ENCODE data around the gene SCGB3A1.

Gene SCGB3A1

DNA sequence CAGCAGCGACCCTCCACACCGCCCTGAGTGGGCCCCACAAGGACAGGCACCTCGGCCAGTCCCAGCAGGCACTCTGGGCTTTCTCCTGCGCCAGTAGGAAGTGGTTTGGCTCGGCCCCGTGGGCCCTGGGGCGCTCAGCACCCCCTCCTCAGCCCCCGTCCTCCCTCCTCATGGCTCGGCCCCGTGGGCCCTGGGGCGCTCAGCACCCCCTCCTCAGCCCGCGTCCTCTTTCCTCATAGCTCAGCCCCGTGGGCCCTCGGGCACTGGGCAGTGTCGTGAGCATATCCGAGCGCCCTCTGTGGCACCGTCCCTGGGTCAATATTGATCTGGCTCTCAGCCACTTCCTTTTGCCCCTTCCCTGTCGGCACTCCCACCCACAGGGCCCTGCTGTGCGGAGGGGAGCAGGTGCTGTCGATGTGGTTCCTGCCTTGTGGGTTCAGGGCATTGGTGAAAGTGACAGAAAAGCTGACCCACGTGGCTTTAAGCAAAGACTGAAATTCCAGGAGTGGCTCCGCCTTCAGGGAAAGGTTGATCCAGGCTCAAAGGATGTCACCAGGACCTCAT is 5.5 kb upstream of the SCGB3A1 start:
- no peaks in the 10 kb centered on the region for H3K79me2 ChIP-seq (ENCODE audit: control insufficient read depth, insufficient read depth, low read length)
- no peaks in the 10 kb centered on the region for H3K4me1 ChIP-seq (ENCODE audit: control insufficient read depth, low read depth, low read length)
- no peaks in the 10 kb centered on the region for H3K79me1 ChIP-seq (ENCODE audit: low read length)
- H3K4ac ChIP-seq (ENCODE audit: low read depth, low read length), result no peak overlapping the region
- no peak overlapping the region for H3K27ac ChIP-seq (ENCODE audit: low read depth, low read length)
- no peak overlapping the region for H4K5ac ChIP-seq (ENCODE audit: low read length)
- DNase-seq, result no peak
- H4K8ac ChIP-seq (ENCODE audit: low read depth, low read length), result no peak overlapping the region
- H3K4me3 ChIP-seq (ENCODE audit: low read length), result no peak overlapping the region
- no peak overlapping the region for H2BK5ac ChIP-seq (ENCODE audit: low read length)
- H3K18ac ChIP-seq (ENCODE audit: low read length), result no peak overlapping the region
- H3K4me2 ChIP-seq (ENCODE audit: low read length), result no peak overlapping the region
- WGBS (ENCODE audit: extremely low coverage, insufficient coverage, low lambda C conversion rate), result no CpG with 5 or more reads among the region's 24 CpGs
- H2BK15ac ChIP-seq (replicated peaks; ENCODE audit: low read depth), result no peak overlapping the region
- no peak overlapping the region for H3K56ac ChIP-seq (ENCODE audit: low read length)
- no peak overlapping the region for H2BK120ac ChIP-seq (ENCODE audit: low read depth, low read length)
- no peak overlapping the region for H3K23ac ChIP-seq (ENCODE audit: low read length)
- H2AK5ac ChIP-seq (ENCODE audit: low read length), result no peak overlapping the region
- no peaks in the 10 kb centered on the region for H3K27me3 ChIP-seq (ENCODE audit: insufficient read depth, low read length, poor library complexity)
- no peak overlapping the region for H3K9ac ChIP-seq (ENCODE audit: low read length)
- H3K36me3 ChIP-seq (ENCODE audit: control insufficient read depth, insufficient read depth, low read length), result no peaks in the 10 kb centered on the region

- Histone ChIP-seq H4K8ac (ENCODE audit: low read depth, low read length) (no peak overlapping the region), H3K79me1 (ENCODE audit: low read length) (no peaks in the 10 kb centered on the region), H3K9ac (ENCODE audit: low read length) (no peak overlapping the region), H3K79me2 (ENCODE audit: control insufficient read depth, insufficient read depth, low read length) (no peaks in the 10 kb centered on the region), H3K4ac (ENCODE audit: low read depth, low read length) (no peak overlapping the region), H4K5ac (ENCODE audit: low read length) (no peak overlapping the region), H3K4me2 (ENCODE audit: low read length) (no peak overlapping the region), H3K27me3 (ENCODE audit: insufficient read depth, low read length, poor library complexity) (no peaks in the 10 kb centered on the region), H2BK5ac (ENCODE audit: low read length) (no peak overlapping the region), H2BK120ac (ENCODE audit: low read depth, low read length) (no peak overlapping the region), H3K4me3 (ENCODE audit: low read length) (no peak overlapping the region), H3K27ac (ENCODE audit: low read depth, low read length) (no peak overlapping the region), H3K18ac (ENCODE audit: low read length) (no peak overlapping the region), H3K4me1 (ENCODE audit: control insufficient read depth, low read depth, low read length) (no peaks in the 10 kb centered on the region), H2BK15ac (replicated peaks; ENCODE audit: low read depth) (no peak overlapping the region), H3K56ac (ENCODE audit: low read length) (no peak overlapping the region), H3K23ac (ENCODE audit: low read length) (no peak overlapping the region), H3K36me3 (ENCODE audit: control insufficient read depth, insufficient read depth, low read length) (no peaks in the 10 kb centered on the region), H2AK5ac (ENCODE audit: low read length) (no peak overlapping the region)
- DNase-seq, result no peak
- WGBS (ENCODE audit: extremely low coverage, insufficient coverage, low lambda C conversion rate), result no CpG with 5 or more reads among the region's 12 CpGs
These were observed 4.9 kb upstream of the SCGB3A1 start for GRCh38 chr5:180596115-180596667.

GRCh38 chr5:180595381-180596114 is 4.2 kb upstream of the SCGB3A1 start:
- Histone ChIP-seq H2AK5ac (ENCODE audit: low read length) (no peak overlapping the region), H4K8ac (ENCODE audit: low read depth, low read length) (no peak overlapping the region), H3K4me2 (ENCODE audit: low read length) (no peak overlapping the region), H3K79me1 (ENCODE audit: low read length) (no peaks in the 10 kb centered on the region), H3K27me3 (ENCODE audit: insufficient read depth, low read length, poor library complexity) (peaks cover 6% of the 10 kb centered on the region), H2BK120ac (ENCODE audit: low read depth, low read length) (no peak overlapping the region), H3K27ac (ENCODE audit: low read depth, low read length) (no peak overlapping the region), H3K4me1 (ENCODE audit: control insufficient read depth, low read depth, low read length) (no peaks in the 10 kb centered on the region), H3K18ac (ENCODE audit: low read length) (no peak overlapping the region), H3K23ac (ENCODE audit: low read length) (no peak overlapping the region), H3K4me3 (ENCODE audit: low read length) (no peak overlapping the region), H4K5ac (ENCODE audit: low read length) (no peak overlapping the region), H3K79me2 (ENCODE audit: control insufficient read depth, insufficient read depth, low read length) (no peaks in the 10 kb centered on the region), H3K4ac (ENCODE audit: low read depth, low read length) (no peak overlapping the region), H3K56ac (ENCODE audit: low read length) (no peak overlapping the region), H2BK5ac (ENCODE audit: low read length) (no peak overlapping the region), H2BK15ac (replicated peaks; ENCODE audit: low read depth) (no peak overlapping the region), H3K36me3 (ENCODE audit: control insufficient read depth, insufficient read depth, low read length) (no peaks in the 10 kb centered on the region), H3K9ac (ENCODE audit: low read length) (no peak overlapping the region)
- WGBS (ENCODE audit: extremely low coverage, insufficient coverage, low lambda C conversion rate), result no CpG with 5 or more reads among the region's 25 CpGs
- DNase-seq, result no peak

GRCh38 chr5:180595046-180595379 is 3.7 kb upstream of the SCGB3A1 start:
- Histone ChIP-seq H3K4ac (ENCODE audit: low read depth, low read length) (no peak overlapping the region), H3K4me3 (ENCODE audit: low read length) (no peak overlapping the region), H3K23ac (ENCODE audit: low read length) (no peak overlapping the region), H3K27ac (ENCODE audit: low read depth, low read length) (no peak overlapping the region), H4K5ac (ENCODE audit: low read length) (no peak overlapping the region), H3K56ac (ENCODE audit: low read length) (no peak overlapping the region), H3K4me2 (ENCODE audit: low read length) (no peak overlapping the region), H4K8ac (ENCODE audit: low read depth, low read length) (no peak overlapping the region), H2BK15ac (replicated peaks; ENCODE audit: low read depth) (no peak overlapping the region), H2BK5ac (ENCODE audit: low read length) (no peak overlapping the region), H2BK120ac (ENCODE audit: low read depth, low read length) (no peak overlapping the region), H3K79me2 (ENCODE audit: control insufficient read depth, insufficient read depth, low read length) (no peaks in the 10 kb centered on the region), H3K9ac (ENCODE audit: low read length) (no peak overlapping the region), H2AK5ac (ENCODE audit: low read length) (no peak overlapping the region), H3K36me3 (ENCODE audit: control insufficient read depth, insufficient read depth, low read length) (no peaks in the 10 kb centered on the region), H3K4me1 (ENCODE audit: control insufficient read depth, low read depth, low read length) (no peaks in the 10 kb centered on the region), H3K79me1 (ENCODE audit: low read length) (no peaks in the 10 kb centered on the region), H3K18ac (ENCODE audit: low read length) (no peak overlapping the region), H3K27me3 (ENCODE audit: insufficient read depth, low read length, poor library complexity) (peaks cover 11% of the 10 kb centered on the region)
- WGBS (ENCODE audit: extremely low coverage, insufficient coverage, low lambda C conversion rate), result 100% methylated on average over 1 of the region's 2 CpGs
- no peak for DNase-seq

- Histone ChIP-seq H2BK120ac (ENCODE audit: low read depth, low read length) (no peak overlapping the region), H4K5ac (ENCODE audit: low read length) (no peak overlapping the region), H3K23ac (ENCODE audit: low read length) (no peak overlapping the region), H2BK15ac (replicated peaks; ENCODE audit: low read depth) (no peak overlapping the region), H2BK5ac (ENCODE audit: low read length) (no peak overlapping the region), H3K18ac (ENCODE audit: low read length) (no peak overlapping the region), H2AK5ac (ENCODE audit: low read length) (no peak overlapping the region), H3K4me1 (ENCODE audit: control insufficient read depth, low read depth, low read length) (no peaks in the 10 kb centered on the region), H4K8ac (ENCODE audit: low read depth, low read length) (no peak overlapping the region), H3K27ac (ENCODE audit: low read depth, low read length) (no peak overlapping the region), H3K79me2 (ENCODE audit: control insufficient read depth, insufficient read depth, low read length) (no peaks in the 10 kb centered on the region), H3K4me3 (ENCODE audit: low read length) (no peak overlapping the region), H3K4ac (ENCODE audit: low read depth, low read length) (no peak overlapping the region), H3K56ac (ENCODE audit: low read length) (no peak overlapping the region), H3K9ac (ENCODE audit: low read length) (no peak overlapping the region), H3K27me3 (ENCODE audit: insufficient read depth, low read length, poor library complexity) (peaks cover 16% of the 10 kb centered on the region), H3K4me2 (ENCODE audit: low read length) (no peak overlapping the region), H3K79me1 (ENCODE audit: low read length) (no peaks in the 10 kb centered on the region), H3K36me3 (ENCODE audit: control insufficient read depth, insufficient read depth, low read length) (no peaks in the 10 kb centered on the region)
- DNase-seq, result no peak
- WGBS (ENCODE audit: extremely low coverage, insufficient coverage, low lambda C conversion rate), result 100% methylated on average over 1 of the region's 17 CpGs
These were observed 3.2 kb upstream of the SCGB3A1 start for GRCh38 chr5:180594311-180595045.

All from mesendoderm (in vitro differentiated cells).